ENCODE measurements around the gene CDH22. TPM values are rescaled to one million over a fixed set of nuclear protein-coding genes. Genes with fewer than 3 reads are reported as not detected.

Gene CDH22
- total and polyA plus RNA-seq, 2 experiments from 2014 or later: 0.08 to 0.10 TPM

DNA sequence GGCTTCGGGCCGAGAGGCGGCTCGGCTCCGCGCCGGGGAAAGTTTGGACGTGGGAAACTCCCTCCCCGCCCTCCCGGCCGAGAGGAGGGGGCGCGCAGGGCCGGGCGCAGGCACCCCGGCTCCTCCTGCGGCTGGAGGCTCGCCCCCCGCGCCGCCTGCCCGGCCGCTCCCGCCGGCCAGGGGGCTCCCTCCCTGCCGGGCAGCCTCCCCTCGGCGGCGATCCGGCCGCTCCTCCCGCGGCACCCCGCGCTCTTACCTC, 370 bp downstream of the CDH22 start:
- Mint-ChIP-seq H3K4me3 (no peak overlapping the region), H3K27me3 (ENCODE audit: insufficient read depth, low read depth, poor library complexity) (peaks cover 63% of the 10 kb centered on the region), H3K4me1 (peaks cover 10% of the 10 kb centered on the region), H3K36me3 (ENCODE audit: low read depth) (no peaks in the 10 kb centered on the region; the same call in 2 of the 3 replicates), H3K9me3 (no peaks in the 10 kb centered on the region; the same call in 2 of the 3 replicates), H3K27ac (no peak overlapping the region)
- peak overlapping the region; percentile 73 for H3K4me3 ChIP-seq
- H3K4me1 ChIP-seq (ENCODE audit: insufficient read depth): peaks cover 11% of the 10 kb centered on the region; the same call in 1 of the 2 replicates
- ATAC-seq: no peak
- TF ChIP-seq REST (IDR thresholded peaks at IDR 0.05; ENCODE audit: unreplicated experiment) (no peak), EZH2phosphoT487 (IDR thresholded peaks at IDR 0.05; ENCODE audit: unreplicated experiment) (no peak), ETS1 (IDR thresholded peaks at IDR 0.05) (no peak), NANOG (IDR thresholded peaks at IDR 0.05; ENCODE audit: borderline replicate concordance) (no peak), POLR2AphosphoS5 (IDR thresholded peaks at IDR 0.05; ENCODE audit: low read depth) (no peak), EZH2 (IDR thresholded peaks at IDR 0.05; ENCODE audit: low read depth, unreplicated experiment) (no peak), STAT1 (IDR thresholded peaks at IDR 0.05; ENCODE audit: unreplicated experiment) (no peak), ZNF114 (CRISPR knock-in tag; IDR thresholded peaks at IDR 0.05) (no peak), JUNB (IDR thresholded peaks at IDR 0.05; ENCODE audit: unreplicated experiment) (no peak), ZNF462 (CRISPR knock-in tag; IDR thresholded peaks at IDR 0.05) (no peak), ZNF331 (CRISPR knock-in tag; IDR thresholded peaks at IDR 0.05; ENCODE audit: low read depth) (no peak), CREB1 (CRISPR knock-in tag; IDR thresholded peaks at IDR 0.05; ENCODE audit: low read depth) (no peak)
- TF ChIP-seq, protein P1, sequence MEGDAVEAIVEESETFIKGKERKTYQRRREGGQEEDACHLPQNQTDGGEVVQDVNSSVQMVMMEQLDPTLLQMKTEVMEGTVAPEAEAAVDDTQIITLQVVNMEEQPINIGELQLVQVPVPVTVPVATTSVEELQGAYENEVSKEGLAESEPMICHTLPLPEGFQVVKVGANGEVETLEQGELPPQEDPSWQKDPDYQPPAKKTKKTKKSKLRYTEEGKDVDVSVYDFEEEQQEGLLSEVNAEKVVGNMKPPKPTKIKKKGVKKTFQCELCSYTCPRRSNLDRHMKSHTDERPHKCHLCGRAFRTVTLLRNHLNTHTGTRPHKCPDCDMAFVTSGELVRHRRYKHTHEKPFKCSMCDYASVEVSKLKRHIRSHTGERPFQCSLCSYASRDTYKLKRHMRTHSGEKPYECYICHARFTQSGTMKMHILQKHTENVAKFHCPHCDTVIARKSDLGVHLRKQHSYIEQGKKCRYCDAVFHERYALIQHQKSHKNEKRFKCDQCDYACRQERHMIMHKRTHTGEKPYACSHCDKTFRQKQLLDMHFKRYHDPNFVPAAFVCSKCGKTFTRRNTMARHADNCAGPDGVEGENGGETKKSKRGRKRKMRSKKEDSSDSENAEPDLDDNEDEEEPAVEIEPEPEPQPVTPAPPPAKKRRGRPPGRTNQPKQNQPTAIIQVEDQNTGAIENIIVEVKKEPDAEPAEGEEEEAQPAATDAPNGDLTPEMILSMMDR (conservative IDR thresholded peaks at IDR 0.05; ENCODE audit: low read depth in 2 of 2): no peak
- peaks cover 9% of the 10 kb centered on the region; the same call in 1 of the 2 replicates for H4K20me1 ChIP-seq (replicated peaks; ENCODE audit: insufficient read depth)
- no peaks in the 10 kb centered on the region for H3K9me2 ChIP-seq (ENCODE audit: insufficient read depth)
- no peaks in the 10 kb centered on the region for H3K36me3 ChIP-seq (ENCODE audit: insufficient read depth)
- DNase-seq (ENCODE audit: low spot score): no peak
- H3K79me2 ChIP-seq (replicated peaks; ENCODE audit: insufficient read depth): no peaks in the 10 kb centered on the region
- 0 out of 2 replicates have a peak, but pooled peaks cover 3% of the 10 kb centered on the region for H3F3A ChIP-seq (replicated peaks; ENCODE audit: low read depth)
- peak overlapping the region; percentile 90 for H3K4me2 ChIP-seq
- peaks cover 76% of the 10 kb centered on the region for H3K27me3 ChIP-seq (ENCODE audit: insufficient read depth)
- no peak overlapping the region for H2AFZ ChIP-seq
- no peak overlapping the region for H3K27ac ChIP-seq (ENCODE audit: low read depth)

Data from GM23338 (cell line).